Esophagus muscularis mucosa (tissue), 4 donors: ENCODE data around the gene MAP2K5. TPM values are rescaled to one million over a fixed set of nuclear protein-coding genes. Genes with fewer than 3 reads are reported as not detected.

Experiments
- DNase-seq: peaks from one replicate; pipeline ENCODE4 v3.0.0-alpha.2; 2017; ENCODE audit errors: extremely low spot score
- H3K27ac ChIP-seq, 4 donors: fragments of 200-600 bp; sonication (generic); replicated peaks in 1 of 4; 1 replicate in 3 of 4; 2 replicates in 1 of 4; pipeline ENCODE4 v1.5.1; 2016 to 2019; ENCODE audit warnings: mild to moderate bottlenecking in 1 of 4
- H3K27me3 ChIP-seq, 4 donors: fragments of 200-600 bp; sonication (generic); one replicate each; pipeline versions ENCODE4 v1.5.1 to v1.6.0; 2016 to 2019
- H3K36me3 ChIP-seq, 4 donors: fragments of 200-600 bp; sonication (generic); one replicate each; pipeline ENCODE4 v1.5.1; 2016 to 2019
- H3K4me1 ChIP-seq, 4 donors: fragments of 200-600 bp; sonication (generic); one replicate each; pipeline ENCODE4 v1.5.1; 2016 to 2019
- H3K4me3 ChIP-seq, 4 donors: fragments of 200-600 bp; sonication (generic); 1 replicate in 2 of 4; 2 replicates in 2 of 4; pipeline ENCODE4 v1.5.1; 2016 to 2019; ENCODE audit warnings: mild to moderate bottlenecking in 4 of 4, moderate library complexity in 1 of 4
- H3K9me3 ChIP-seq, 4 donors: fragments of 200-600 bp; sonication (generic); 1 replicate in 3 of 4; 2 replicates in 1 of 4; pipeline ENCODE4 v1.5.1; 2016 to 2019
- CTCF ChIP-seq, 3 experiments: fragments of 200-600 bp in 2 of 3; fragments of 450-650 bp in 1 of 3; sonication (generic) in 2 of 3; IDR thresholded peaks; one replicate each; pipeline ENCODE4 v1.5.1; 2017 to 2019; ENCODE audit warnings: antibody characterized with exemption in 3 of 3, mild to moderate bottlenecking in 2 of 3, moderate library complexity in 1 of 3
- EP300 ChIP-seq: sonication (generic); formaldehyde crosslinking; IDR thresholded peaks from one replicate; pipeline ENCODE4 v1.6.1; 2017; ENCODE audit warnings: antibody characterized with exemption
- POLR2A ChIP-seq: fragments of 450-650 bp; IDR thresholded peaks from one replicate; pipeline ENCODE4 v1.6.1; 2017; ENCODE audit warnings: antibody characterized with exemption, moderate library complexity, mild to moderate bottlenecking, low read depth
- POLR2AphosphoS5 ChIP-seq, 2 donors: sonication (generic); formaldehyde crosslinking; IDR thresholded peaks; one replicate each; pipeline ENCODE4 v1.6.1; 2017; ENCODE audit warnings: antibody characterized with exemption in 2 of 2
- WGBS: methylation state at CpG from one replicate; pipeline ENCODE4 v1.1.5; 2018; 5-methylcytosine and 5-hydroxymethylcytosine counted together
- intact Hi-C: fragments of 100-400 bp; cut with DNase I; formaldehyde crosslinking; loops from one replicate; pipeline ENCODE4 v1.15.1; 2023
- total RNA-seq, 4 donors: library from RNA; depleted of rRNA; stranded (reverse); fragments of >200 nt; gene quantifications; one replicate each; pipeline versions ENCODE4 v1.1.0 to v1.2.1, GENCODE V29; 2016

MAP2K5 gene
- total RNA-seq, 4 donors from 2014 or later, result 7.8 to 11.9 (median 10.6) TPM

GRCh38 chr15:67512933-67513714 lies 29.4 kb upstream of the MAP2K5 start:
- WGBS, result 89% methylated on average over 9 of the region's 9 CpGs
- no peak for TF ChIP-seq POLR2A
- no peak for TF ChIP-seq POLR2AphosphoS5 (IDR thresholded peaks at IDR 0.05)
- TF ChIP-seq CTCF (IDR thresholded peaks at IDR 0.05), result no peak
- no peak for TF ChIP-seq EP300
- intact Hi-C loops, result no loop called here
- DNase-seq, result no peak
- Histone ChIP-seq H3K36me3 (peaks cover 13 to 56% (median 35%) of the 10 kb centered on the region in 4 donors), H3K4me1 (no peaks in the 10 kb centered on the region), H3K27me3 (no peaks in the 10 kb centered on the region), H3K9me3 (no peaks in the 10 kb centered on the region), H3K27ac (no peak overlapping the region), H3K4me3 (no peak overlapping the region)

- DNase-seq, result no peak
- 96% methylated on average over 3 of the region's 3 CpGs for WGBS
- no peaks in the 10 kb centered on the region for H3K27me3 ChIP-seq
- no peak overlapping the region for H3K27ac ChIP-seq
- H3K36me3 ChIP-seq, result peaks cover 10 to 54% (median 35%) of the 10 kb centered on the region in 4 donors
- no peak overlapping the region for H3K4me3 ChIP-seq
- TF ChIP-seq EP300 (no peak), POLR2AphosphoS5 (IDR thresholded peaks at IDR 0.05) (no peak), CTCF (IDR thresholded peaks at IDR 0.05) (no peak), POLR2A (no peak)
- H3K4me1 ChIP-seq, result peaks cover under 1 to 3% (median 2%) of the 10 kb centered on the region in 4 donors
- no peaks in the 10 kb centered on the region for H3K9me3 ChIP-seq
- intact Hi-C loops, result no loop called here
These were observed 27.4 kb upstream of the MAP2K5 start for GRCh38 chr15:67515090-67515489.

GRCh38 chr15:67515557-67515956 lies 26.9 kb upstream of the MAP2K5 start:
- no peak for DNase-seq
- Histone ChIP-seq H3K4me3 (no peak overlapping the region), H3K36me3 (peaks cover 9 to 52% (median 35%) of the 10 kb centered on the region in 4 donors), H3K27me3 (no peaks in the 10 kb centered on the region), H3K4me1 (peaks cover 5 to 8% (median 7%) of the 10 kb centered on the region in 4 donors), H3K27ac (no peak overlapping the region), H3K9me3 (no peaks in the 10 kb centered on the region)
- intact Hi-C loops, result no loop called here
- TF ChIP-seq EP300, result no peak
- no peak for TF ChIP-seq POLR2A
- WGBS, result 100% methylated on average over 2 of the region's 2 CpGs

- H3K36me3 ChIP-seq, result peaks cover 0 to 13% (median 0%) of the 10 kb centered on the region in 4 donors
- DNase-seq, result no peak
- WGBS, result 21% methylated on average over 17 of the region's 24 CpGs
- TF ChIP-seq EP300 (peak; percentile 15), POLR2AphosphoS5 (IDR thresholded peaks at IDR 0.05) (no peak)
- peaks cover 21 to 40% (median 32%) of the 10 kb centered on the region in 4 donors for H3K4me1 ChIP-seq
- peak overlapping the region; percentile 92 to 98 (median 94) for H3K27ac ChIP-seq
- intact Hi-C loops, result no loop called here
- H3K4me3 ChIP-seq, result peak overlapping the region; percentile 79 to 89 (median 86)
- no peaks in the 10 kb centered on the region for H3K9me3 ChIP-seq
- no peaks in the 10 kb centered on the region for H3K27me3 ChIP-seq
These were observed 22.0 kb upstream of the MAP2K5 start for GRCh38 chr15:67520321-67521028.

- DNase-seq, result peak; percentile 93
- intact Hi-C loops, result no loop called here
- 0% methylated on average over 5 of the region's 94 CpGs for WGBS
These were observed 21.3 kb upstream of the MAP2K5 start, which contains the start of gene C15orf61 for GRCh38 chr15:67521029-67521782. C15orf61 (plus strand) TSS chr15:67521131; CDS start chr15:67521249, 118 bp downstream.

More at GRCh38 chr15:67521029-67521782, 21.3 kb upstream of the MAP2K5 start, which contains the start of gene C15orf61:
- peak within 1 kb of the TSS; percentile 79 to 89 (median 86) for H3K4me3 ChIP-seq
- H3K27ac ChIP-seq, result peak within 1 kb of the TSS; percentile 92 to 98 (median 94)
- no peak for TF ChIP-seq CTCF (IDR thresholded peaks at IDR 0.05)
- peak; percentile 69 to 82 for TF ChIP-seq POLR2AphosphoS5 (IDR thresholded peaks at IDR 0.05)
- TF ChIP-seq POLR2A, result peak; percentile 61
- no peak for TF ChIP-seq EP300
- H3K27me3 ChIP-seq, result no peaks in the 10 kb centered on the region
- H3K4me1 ChIP-seq, result peaks cover 21 to 43% (median 32%) of the 10 kb centered on the region in 4 donors
- H3K9me3 ChIP-seq, result no peaks in the 10 kb centered on the region
- peaks cover 0 to 13% (median 0%) of the 10 kb centered on the region in 4 donors for H3K36me3 ChIP-seq
